SIG-M5 (cell line): ENCODE measurements around the gene BBOF1.
"Not testable (repeated sequence)": the region's sequence is repeated elsewhere in the genome, so short reads cannot be mapped to it uniquely, and the experiment has no call there.

ENCODE experiments used
- DNase-seq: peaks from one replicate; lab custom pipeline; 2025; lab: John Stamatoyannopoulos, UW

The BBOF1 gene

DNA sequence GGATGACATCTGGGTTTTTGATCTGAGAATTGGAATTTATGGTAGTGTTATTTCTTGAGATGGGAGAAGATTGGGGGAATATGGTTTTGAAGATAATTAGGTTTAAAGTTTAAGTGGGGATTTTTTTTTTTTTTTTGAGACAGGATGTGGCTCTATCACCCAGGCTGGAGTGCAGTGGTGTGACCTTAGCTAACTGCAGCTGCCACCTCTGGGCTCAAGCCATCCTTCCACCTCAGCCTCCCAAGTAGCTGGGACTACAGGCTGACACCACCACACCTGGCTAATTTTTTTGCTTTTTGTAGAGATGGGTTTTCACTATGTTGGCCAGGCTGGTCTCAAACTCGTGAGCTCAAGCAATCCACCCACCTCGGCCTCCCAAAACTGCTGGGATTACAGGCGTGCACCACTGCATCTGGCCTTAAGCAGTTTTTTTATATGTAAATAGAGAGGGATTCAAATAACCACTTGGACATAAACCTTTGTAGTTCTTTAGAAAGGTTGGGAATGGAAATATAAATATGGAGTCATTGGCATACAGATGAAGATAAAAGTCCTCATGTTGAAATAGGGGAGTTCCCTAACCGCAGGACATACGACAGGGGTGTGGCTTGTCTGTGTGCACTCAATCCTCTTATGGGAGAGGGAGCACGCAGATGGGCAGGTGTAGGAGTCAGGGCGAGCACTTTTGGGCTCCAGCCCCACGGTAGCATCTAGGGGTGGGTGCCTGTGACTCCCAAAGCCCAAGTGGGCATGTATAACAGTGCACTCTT lies 70.3 kb downstream of the BBOF1 start:
- DNase-seq, result no peak

DNA sequence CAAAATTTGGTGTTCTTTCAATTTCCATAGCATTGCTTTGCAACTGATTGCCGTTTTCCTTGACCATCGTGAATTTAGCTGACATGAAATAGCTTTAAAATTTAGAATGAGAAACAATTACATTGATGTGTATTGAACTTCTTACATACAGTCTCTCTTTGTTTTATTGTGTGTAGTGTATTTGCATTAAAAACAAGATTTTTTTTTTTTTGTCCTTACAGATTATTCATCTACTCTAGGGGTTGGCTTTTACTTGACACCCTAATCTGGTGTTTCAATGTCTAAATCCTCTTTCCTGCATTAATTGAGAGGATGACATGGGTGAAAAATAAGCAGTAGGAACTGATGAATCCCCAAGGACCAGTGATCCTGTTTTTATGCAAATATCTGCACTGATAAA lies 86.2 kb downstream of the BBOF1 start:
- no peak for DNase-seq

GRCh38 chr14:74109369-74109768 lies 90.2 kb downstream of the BBOF1 start:
- DNase-seq, result no peak

- not testable (repeated sequence) for DNase-seq
These were observed 92.5 kb downstream of the BBOF1 start for GRCh38 chr14:74111395-74112216.
